GM21367 (cell line): ENCODE measurements around the gene RTL1.

Experiments
- ATAC-seq: cut with Tn5 transposase; IDR thresholded peaks from one replicate; pipeline ENCODE4 v1.9.1; 2021; ENCODE audit not compliant: unreplicated experiment

Gene RTL1

DNA sequence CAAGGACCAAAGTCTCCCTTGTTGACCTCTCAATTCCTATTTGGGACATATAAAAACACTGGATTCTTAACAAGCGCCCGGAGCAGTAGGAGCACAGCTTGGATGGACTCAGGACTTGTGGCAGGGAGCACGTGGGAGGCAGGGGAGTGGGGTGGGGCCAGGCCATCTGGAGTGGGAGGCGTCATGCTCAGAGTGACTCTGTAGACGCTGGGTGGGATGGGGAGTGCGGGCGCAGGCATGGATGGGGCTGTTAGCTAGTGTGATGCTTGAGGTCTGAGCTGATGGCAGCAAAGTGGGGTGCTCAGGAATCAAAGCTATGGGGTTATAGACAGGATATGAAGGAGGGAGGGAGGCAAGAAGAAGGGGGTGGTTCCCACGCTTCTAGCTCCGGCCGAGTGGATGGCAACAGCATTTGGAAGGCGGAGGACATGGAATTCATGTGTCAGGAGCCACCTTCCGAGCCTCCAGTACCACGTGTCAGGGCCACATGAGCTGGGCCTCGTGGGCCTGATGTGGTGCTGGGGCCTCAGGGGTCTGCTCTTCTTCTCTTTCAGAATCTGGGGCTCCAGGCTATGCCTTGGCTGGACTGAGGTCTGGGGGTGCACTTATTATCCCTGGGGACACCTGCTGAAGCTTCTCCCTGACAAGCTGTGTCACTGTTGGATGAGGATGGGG, 51.4 kb downstream of the RTL1 start:
- no peak for ATAC-seq

DNA sequence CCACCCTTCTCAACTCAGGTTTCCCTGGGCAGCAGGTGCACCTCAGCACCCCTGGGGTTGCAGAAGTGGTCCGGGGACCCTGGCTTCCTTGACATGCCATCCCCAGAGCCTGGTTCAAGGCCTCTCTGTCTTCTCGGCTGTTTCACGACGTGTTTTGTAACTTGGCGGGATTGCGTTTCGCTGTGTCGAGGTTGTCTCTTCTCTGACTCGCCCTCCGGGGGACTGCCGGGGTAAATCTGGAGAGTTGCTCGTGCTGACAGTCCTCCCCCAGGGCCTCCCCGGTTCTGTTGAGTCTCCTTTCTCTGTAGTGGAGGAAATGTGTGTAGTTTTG, 52.0 kb downstream of the RTL1 start:
- no peak for ATAC-seq

DNA sequence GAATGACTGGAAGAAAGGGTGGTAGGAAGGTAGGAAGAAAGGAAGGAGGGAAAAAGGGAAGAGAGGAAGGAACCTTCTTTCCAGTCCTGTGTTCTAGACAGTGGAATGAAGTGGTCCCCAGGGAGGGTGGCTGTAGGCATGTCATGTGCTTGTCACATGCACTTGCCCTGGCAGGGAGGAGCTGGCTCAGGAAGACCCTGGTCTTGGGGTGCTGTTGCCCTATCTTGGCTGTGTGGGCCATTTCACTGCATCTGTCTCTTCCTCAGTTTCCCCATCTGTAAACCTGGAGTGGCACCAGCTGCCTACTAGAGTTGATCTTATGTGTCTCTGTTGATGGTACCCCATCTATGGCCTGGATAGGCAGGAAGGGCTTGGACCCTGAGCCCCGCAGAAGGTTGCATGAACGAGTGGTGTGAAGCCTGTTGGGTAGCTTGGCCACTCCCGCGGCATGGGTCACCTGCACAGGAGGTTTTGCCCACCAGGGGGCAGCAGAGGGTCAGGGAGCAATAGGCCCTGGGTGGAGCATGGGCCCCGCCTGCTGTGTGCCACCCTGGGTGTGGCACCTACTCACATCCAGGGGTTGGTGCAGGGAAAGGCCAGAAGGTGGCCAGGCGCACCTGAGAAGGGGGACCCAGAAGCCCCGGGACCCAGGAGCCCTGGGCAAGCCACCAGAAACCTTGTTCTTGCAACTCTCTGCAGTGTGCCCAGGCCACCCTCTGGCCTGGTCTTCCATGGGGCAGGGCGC, 52.5 kb downstream of the RTL1 start:
- ATAC-seq: peak; percentile 75

DNA sequence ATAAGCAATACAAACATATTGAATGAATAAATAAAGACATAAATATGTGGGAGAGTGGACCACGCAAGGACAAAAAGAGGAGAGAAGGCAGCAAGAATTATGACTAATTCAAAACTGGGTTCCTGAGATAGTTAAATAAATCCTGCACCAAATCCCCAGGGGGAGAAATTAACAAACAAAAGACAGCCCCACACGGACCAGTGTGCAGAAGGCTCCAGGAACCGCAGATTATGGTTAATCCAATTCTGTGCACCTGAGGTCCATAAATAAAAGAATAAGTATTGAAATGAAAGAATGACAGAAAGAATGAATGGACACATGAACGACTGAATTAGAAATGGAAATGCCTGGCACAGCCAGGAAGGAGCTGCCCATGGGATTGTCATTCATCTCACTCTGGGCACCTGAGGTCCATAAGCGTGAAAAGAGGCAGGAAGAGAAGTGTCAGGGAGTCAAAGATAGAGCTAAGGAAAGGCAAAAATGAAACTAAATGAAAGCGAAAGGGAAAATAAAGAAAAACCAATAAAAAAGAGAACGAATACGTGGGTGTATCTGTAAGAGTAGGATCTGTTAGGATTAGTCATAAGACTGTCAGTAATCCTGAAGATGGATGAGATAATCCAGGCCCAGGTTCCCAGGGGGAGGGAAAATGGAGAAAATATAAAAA, 54.3 kb downstream of the RTL1 start:
- no peak for ATAC-seq

DNA sequence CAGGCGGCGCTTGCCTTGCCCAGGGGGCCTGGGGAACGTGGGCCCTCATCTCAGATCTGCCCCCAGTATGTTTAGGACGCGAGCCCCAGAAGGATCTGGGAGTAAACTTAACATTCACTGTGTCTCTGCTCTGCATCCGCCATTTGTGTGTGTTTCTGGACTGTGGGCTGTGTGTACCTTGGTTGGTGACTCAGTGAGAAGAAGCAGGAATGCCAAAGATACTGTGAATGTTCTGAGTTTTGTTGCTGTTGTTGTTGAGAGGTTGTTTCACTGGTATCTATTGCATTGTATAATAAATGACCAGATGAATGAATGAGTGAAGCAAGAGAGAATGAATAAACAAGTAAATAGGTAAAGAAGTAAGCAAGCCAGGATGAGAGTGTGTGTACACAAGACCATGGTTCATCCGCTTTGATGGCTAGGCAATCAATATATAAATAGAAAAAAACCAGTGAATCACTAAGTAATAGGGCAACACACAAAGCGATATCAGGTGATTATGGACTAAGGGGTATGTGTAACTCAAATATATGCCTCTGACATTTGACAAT, 57.1 kb downstream of the RTL1 start:
- no peak for ATAC-seq

DNA sequence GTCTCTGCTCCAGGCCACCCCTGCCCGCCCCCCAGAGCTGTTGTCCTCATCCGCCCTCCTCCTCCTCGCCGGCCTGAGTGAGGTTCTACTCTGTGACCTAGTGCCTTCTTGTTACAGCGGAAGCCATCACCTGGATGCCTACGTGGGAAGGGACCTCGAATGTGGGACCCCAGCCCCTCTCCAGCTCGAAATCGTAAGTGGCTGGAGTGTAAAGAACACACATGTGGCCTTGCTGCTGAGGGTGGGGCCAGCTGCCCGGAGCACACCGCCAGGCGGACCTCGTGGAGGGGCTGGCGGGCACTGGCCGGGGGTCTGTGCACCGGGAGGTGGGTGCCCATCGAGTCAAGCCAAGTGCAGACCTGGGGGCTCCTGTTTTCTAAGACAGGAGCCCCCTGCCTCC, 58.2 kb downstream of the RTL1 start:
- no peak for ATAC-seq

DNA sequence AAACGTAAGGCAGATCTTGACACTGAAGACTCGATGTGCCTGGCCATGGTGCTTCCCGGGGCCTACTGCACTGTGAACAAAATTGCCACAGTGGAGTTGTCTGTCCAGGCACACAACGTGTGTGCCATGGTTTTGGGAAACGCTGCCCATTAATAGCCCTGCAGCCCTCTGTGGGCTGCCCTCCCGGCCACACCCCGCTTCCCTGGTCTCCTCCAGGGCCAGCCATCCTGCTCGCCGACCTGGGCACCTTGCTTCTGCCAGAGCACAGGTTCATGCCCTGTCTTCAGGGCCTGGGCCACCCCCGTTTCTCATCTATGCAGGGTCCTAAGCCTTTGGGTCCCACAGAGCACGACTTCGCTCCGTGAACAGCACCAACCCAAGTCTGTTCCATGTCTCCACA, 58.7 kb downstream of the RTL1 start:
- no peak for ATAC-seq

DNA sequence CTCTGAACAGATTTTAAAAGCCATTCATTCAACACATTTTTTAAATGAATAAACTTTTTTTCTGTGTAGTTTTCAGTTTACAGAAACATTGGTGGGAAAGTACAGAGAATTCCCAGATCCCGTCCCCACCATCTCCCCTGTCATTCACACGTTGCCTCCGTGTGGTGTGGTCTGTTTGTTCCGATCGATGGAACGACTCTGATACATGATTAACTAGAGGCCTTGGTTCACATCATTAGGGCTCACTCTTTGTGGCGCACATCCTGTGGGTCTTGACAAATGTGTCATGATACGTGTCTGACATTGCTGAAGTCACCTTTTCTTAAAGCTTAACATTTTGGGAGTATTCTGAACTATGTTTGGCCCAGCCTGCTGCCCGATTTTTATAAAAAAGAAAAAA, 59.1 kb downstream of the RTL1 start:
- ATAC-seq: no peak

DNA sequence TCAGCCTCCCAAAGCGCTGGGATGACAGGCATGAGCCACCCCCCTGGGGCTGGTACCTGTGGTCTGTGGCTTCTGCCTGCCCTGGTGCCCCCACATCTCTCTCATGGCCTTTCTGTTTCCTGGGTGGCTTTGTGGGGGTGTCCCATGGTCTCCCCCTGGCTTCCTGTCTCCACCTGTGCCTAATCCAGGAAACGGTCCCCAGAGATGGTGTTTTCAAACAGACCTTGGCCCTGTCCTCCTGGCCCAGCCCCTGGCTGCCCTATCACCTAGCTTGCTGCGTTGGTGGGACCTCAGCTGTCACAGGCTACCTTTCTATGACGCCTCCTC, 59.5 kb downstream of the RTL1 start:
- no peak for ATAC-seq

DNA sequence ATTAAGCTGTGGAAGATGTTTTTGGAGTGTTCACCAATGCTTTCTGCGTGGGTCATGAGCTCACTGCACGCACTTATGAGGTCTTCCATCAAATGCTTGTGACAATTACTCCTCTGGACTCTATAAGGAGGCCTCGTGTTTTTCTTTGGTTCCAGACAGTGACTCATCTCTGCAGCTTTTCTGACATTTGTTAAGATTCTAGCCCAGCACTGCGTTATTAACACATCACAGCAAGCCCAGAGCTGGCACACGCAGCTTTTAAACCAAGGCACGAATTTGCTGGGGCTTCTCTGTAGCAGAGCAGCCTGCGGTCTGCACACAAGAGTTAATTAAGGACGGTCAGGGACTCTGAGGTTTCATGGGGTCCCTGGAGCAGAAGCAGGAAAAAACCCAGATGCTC, 60.7 kb downstream of the RTL1 start:
- no peak for ATAC-seq

DNA sequence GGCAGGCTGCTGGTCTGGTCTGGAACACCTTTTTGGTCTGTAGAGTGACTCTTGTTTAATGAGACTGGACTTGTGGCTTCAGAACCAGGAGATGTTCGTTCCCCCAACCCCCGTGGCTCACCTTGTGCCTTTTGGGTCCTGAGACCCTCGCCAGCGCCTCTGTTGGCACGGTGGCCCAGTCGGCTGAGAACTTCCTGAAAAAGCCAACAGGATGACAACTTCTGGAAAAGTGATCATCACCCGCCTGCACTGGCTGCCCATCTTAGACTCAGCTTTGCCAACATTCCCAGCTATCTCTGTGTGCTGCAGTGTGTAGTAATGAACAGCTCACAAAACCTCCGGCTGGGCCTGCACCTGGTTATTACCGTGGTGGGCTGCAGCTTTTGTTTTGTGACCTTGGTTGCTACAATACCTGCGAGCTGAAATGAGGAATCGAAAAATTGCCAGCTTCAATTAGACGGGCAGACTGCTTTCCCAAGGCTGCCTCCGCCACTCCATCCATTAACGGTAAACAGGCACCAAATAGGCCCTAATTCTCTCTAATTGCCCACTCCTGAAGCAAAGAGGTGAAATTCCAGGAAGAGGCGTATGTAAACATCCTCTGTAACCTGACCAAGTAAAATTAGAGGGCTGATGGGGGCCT, 61.6 kb downstream of the RTL1 start:
- no peak for ATAC-seq

DNA sequence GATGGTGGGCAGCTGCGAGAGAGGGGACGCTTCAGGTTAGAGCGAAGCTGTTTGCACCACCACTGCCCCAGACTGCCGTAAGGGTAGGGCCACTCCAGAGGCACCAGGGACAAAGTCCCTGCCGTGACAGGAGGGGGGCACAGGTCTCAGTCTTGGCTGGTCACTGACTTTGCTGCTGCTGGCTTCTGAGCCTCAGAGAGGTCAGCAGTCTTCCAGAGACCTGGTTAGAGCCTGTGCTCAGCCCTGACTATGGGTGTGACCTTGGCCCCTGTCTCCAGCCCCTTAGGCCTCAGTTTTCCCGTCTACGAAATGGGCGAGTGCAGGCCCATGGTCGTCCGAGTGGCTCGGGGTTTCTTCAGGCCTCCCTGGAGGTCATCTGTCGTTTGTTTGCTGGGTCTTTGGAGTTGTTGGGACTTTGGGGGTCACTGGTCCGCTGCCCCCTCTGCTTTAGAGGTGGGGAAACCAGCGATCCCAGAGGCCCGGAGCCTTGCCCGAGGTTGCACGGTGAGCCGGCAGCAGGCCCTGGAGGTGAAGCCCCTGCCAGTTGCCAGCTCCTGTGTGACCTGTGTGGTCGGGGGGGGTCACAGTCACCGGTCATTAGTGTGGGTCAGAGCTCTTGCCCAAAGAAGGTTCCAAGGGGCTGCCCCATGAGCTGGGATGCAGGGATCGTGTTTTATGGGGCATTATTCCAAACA, 62.3 kb downstream of the RTL1 start:
- no peak for ATAC-seq

DNA sequence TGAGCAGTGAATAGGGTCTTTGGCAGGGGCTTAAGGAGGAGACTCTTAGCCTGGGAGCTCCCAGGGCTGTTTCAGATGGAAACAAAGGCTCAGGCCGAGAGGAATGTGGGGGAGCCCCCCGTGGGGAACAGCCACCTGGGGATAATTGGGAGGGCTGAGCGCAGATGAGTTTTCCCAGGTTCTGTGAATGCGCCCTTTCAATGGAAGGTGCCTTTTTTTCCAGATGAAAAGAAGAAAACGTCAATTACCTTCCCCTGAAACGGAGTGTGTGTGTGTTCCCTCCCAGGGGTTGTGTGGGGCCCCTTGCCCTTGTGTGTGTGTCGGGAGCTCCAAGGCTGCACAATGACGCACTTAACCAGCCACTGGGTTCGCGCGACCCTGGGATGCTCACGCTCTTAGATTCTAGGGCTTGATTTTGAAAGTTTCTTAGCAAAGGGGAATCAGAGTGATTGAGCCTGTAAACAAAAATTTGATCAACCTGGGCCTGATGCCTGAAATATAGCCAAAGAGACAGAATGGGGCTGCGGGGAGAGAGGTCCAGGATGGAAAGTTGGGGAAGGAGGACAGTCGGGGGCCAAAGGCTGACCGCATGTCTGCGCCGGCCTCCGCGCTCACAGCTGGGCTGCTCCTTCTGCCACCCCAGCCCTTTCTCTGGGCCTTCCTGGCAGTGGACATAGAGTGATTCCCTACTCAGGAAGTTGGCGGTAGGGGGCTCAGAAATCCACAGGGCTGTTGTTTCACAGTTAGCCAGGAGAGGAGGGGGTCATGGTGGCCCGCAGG, 63.0 kb downstream of the RTL1 start:
- no peak for ATAC-seq

DNA sequence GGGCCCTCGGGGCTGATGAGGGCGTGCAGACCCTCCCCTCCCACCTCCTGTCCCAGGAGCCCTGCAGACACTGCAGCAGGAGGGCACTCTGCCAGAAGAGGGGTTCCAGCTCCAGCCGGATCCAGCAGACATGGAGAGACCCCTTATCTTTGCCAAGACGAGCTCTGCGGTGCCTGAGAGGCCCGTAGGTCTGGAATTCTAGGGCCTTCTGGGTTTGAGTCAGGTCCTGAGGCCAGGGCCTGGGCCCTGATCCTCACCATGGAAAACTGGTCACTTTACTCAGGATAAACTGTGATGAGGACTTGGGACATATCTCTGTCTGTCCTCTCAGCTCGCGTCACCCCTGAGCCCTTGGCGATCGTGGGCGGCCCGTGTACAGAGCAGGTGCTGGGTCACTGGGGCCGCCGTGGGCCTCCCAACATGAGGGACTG, 63.8 kb downstream of the RTL1 start:
- no peak for ATAC-seq

DNA sequence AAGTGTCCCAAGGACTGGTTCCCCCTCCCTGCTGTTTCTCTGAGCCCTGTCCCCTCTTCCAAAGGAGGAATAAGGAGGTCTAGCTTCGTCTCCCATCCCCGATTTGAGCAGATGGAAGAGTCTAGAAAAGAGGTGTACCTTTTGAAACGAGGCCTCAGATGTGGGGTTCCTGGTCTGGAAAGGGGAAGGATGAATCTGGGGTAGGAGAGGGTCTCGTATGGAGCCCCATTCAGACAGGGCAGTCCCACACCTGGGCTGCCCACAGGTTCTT, 64.3 kb downstream of the RTL1 start:
- ATAC-seq: no peak

DNA sequence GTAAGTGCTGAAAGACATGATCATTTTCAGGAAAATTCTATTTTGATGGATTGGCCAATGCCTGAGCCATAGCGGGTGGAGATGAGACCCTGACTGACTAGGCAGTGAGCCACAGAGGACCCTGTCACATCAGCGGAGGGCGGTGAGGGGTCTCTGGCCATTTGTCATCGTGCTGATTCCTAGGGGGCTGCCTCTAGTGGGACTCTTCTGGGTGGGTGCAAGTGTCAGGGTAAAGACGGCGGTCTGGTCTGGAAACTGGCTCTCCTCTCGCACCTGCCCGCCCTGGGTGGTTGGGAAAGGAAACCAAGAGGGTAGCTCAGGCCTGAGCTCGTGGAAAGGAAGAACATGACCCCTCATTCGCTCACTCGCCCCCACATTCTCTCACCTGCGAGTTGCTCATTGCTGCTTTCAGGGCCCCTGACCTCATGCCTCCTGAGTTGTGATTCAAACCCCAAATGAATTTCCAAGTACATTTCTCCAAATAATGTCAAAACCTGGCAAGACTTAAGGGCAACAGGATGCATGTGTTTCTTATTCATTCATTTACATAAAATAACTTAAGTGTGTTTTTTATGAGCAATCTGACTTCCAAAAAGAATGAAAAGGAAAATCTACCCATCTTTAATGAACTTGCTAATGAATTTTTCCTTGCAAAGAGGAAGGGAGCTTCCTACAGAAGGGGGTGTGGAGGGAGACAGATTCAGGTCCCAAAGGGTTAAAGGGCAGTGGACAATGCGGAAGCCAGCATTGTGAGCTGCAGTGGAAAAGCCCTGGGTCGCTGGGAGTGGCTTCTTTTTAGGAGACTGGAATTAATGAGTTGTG, 64.8 kb downstream of the RTL1 start:
- no peak for ATAC-seq

DNA sequence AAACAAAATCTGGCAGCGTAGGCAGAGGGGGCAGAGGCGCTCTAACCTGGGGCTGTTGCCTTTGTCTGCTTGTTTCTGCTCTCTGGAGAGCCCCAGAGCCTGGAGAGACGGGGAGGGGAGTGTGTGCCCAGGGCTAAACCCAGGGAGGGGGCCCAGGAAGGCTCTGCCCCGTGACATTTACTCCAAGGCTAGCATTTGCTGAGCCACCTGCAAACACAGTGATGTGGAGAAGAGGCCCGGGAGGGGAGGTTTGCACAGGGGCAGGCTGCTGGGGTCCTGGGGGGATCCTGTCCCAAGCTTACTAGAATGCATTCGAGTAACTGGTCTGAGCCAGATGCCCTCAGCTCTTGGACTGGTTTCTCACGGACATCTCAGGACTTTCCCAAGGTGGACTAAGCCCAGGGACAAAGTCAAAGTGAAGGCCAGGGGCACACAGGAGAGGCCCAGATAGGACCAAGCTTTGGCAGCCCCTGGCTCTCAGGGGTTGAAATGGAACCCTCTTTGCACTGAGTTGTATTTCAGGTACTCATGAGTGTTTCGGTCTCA, 65.6 kb downstream of the RTL1 start:
- ATAC-seq: no peak

DNA sequence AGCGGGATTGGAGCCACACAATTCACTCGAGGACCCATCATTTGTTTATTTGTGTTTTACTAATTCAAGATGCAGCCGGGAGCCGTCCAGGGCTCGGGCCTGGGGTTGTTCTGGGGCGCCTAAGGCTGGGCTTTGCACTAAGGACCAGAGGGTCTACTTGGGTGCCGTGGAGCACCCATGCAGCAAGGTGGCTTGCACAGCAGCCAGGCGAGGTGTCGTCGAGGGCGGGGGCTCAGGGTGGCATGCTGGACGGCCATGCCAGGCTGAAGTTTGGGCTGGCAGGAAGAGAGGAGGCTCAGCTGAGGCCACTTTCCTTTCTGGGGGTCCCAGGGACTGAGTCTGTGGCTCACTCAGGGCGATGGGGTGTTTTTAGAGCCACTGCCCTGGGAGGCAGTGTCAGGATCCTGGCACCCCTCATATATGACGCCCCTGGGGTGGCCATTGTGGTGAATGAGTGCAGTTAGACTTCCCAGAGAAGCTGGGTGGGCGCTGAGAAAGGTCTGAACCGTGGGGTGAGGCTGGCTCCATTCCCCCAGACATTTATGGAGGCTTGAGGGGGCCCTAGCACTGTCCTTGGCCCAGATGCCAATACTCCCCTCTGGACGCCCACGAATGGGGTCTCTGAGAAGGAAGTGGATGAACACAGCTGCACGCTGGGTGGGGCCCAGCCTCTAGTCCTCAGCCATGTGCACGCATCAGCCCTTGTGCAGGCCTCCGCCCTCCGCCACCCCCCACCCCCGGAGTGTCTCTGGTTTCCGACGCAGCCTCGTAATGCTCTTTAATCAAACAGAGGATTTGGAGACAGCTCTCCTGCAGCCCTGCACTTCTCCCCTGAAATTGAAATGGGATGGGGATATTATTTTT, 66.3 kb downstream of the RTL1 start:
- ATAC-seq: no peak
